Stomach (tissue), 9 donors: Measurements from ENCODE around the gene CRYL1. TPM values are rescaled to one million over a fixed set of nuclear protein-coding genes. Genes with fewer than 3 reads are reported as not detected.

Source experiments
- DNase-seq, 2 donors: peaks; one replicate each; pipeline versions ENCODE4 v3.0.0 to v3.0.0-alpha.2; 2013 to 2019
- H3K27ac ChIP-seq, 5 donors: fragments of 200-600 bp in 4 of 5; sonication (generic) in 4 of 5; one replicate each; pipeline ENCODE4 v1.5.1; 2013 to 2019; ENCODE audit warnings: mild to moderate bottlenecking in 1 of 5, moderate library complexity in 1 of 5
- H3K27me3 ChIP-seq, 3 donors: fragments of 200-600 bp; sonication (generic); one replicate each; pipeline ENCODE4 v1.5.1; 2017 to 2019; ENCODE audit warnings: mixed run types in 1 of 3
- H3K36me3 ChIP-seq, 4 donors: fragments of 200-600 bp; sonication (generic); 1 replicate in 3 of 4; 2 replicates in 1 of 4; pipeline ENCODE4 v1.5.1; 2016 to 2019
- H3K4me1 ChIP-seq, 4 donors: fragments of 200-600 bp; sonication (generic); one replicate each; pipeline ENCODE4 v1.5.1; 2016 to 2019
- H3K4me3 ChIP-seq, 4 donors: fragments of 200-600 bp; sonication (generic) in 3 of 4; one replicate each; pipeline ENCODE4 v1.5.1; 2016 to 2019; ENCODE audit warnings: mild to moderate bottlenecking in 1 of 4
- H3K9me3 ChIP-seq, 4 donors: fragments of 200-600 bp; sonication (generic); one replicate each; pipeline ENCODE4 v1.5.1; 2016 to 2019
- CTCF ChIP-seq, 7 experiments: fragments of 450-650 bp in 4 of 7; fragments of 200-600 bp in 3 of 7; sonication (generic) in 3 of 7; IDR thresholded peaks; one replicate each; pipeline ENCODE4 v1.5.1; 2016 to 2019; ENCODE audit warnings: antibody characterized with exemption in 7 of 7, control low read depth in 2 of 7, mild to moderate bottlenecking in 1 of 7
- EP300 ChIP-seq: sonication (generic); formaldehyde crosslinking; IDR thresholded peaks from one replicate; pipeline ENCODE4 v1.6.1; 2017; ENCODE audit warnings: antibody characterized with exemption
- POLR2A ChIP-seq, 4 donors: fragments of 450-650 bp; IDR thresholded peaks; one replicate each; pipeline ENCODE4 v1.6.1; 2016; ENCODE audit warnings: antibody characterized with exemption in 4 of 4, control low read depth in 2 of 4, mild to moderate bottlenecking in 1 of 4, moderate library complexity in 1 of 4
- POLR2AphosphoS5 ChIP-seq, 3 donors: sonication (generic); formaldehyde crosslinking; IDR thresholded peaks; one replicate each; pipeline ENCODE4 v1.6.1; 2016; ENCODE audit warnings: antibody characterized with exemption in 3 of 3
- WGBS, 5 donors: extraction: QIAGEN DNeasy Blood & Tissue Kit in 3 of 5; methylation state at CpG; one replicate each; pipeline versions ENCODE4 v1.1.5 to v1.1.7; 2013 to 2018; 5-methylcytosine and 5-hydroxymethylcytosine counted together
- intact Hi-C: fragments of 100-400 bp; cut with DNase I; formaldehyde crosslinking; loops from one replicate; pipeline ENCODE4 v1.15.1; 2023; ENCODE audit warnings: low total_unique reads
- polyA plus RNA-seq, 3 donors: library from polyadenylated mRNA; stranded (reverse); fragments of 200-250 nt; gene quantifications; one replicate each; pipeline ENCODE4 v1.2.3, GENCODE V29; 2013
- total RNA-seq, 5 donors: library from RNA; depleted of rRNA; stranded (reverse); fragments of >200 nt; gene quantifications; one replicate each; pipeline versions ENCODE4 v1.1.0 to v1.2.3, GENCODE V29; 2014 to 2016
- donor health status: healthy with polysubstance abuse.
- donor health status: Bipolar disorder and iron deficiency.
- donor health status: healthy.

CRYL1 gene
- total and polyA plus RNA-seq, 8 donors: 11.6 to 112 (median 38.0) TPM

- DNase-seq: no peak
- TF ChIP-seq CTCF (IDR thresholded peaks at IDR 0.05): no peak
- Histone ChIP-seq H3K4me1 (peaks cover 0 to 12% (median 7%) of the 10 kb centered on the region in 4 donors), H3K27ac (no peak overlapping the region), H3K36me3 (no peaks in the 10 kb centered on the region), H3K27me3 (no peaks in the 10 kb centered on the region), H3K4me3 (no peak overlapping the region), H3K9me3 (no peaks in the 10 kb centered on the region)
- 40 to 61% (median 59%) methylated on average over 8 of the region's 8 CpGs for WGBS, 5 donors
- intact Hi-C loops: loop anchor here (10.0 kb wide), 1 partner anchor 430 kb away; no protein-coding TSS in a partner anchor
Measured at GRCh38 chr13:20494656-20495055, 31.0 kb downstream of the CRYL1 start.

GRCh38 chr13:20492641-20493040 lies 33.0 kb downstream of the CRYL1 start:
- DNase-seq: peak in 1 of 2 donors; percentile 48
- H3K36me3 ChIP-seq: peaks cover 0 to 18% (median 13%) of the 10 kb centered on the region in 4 donors
- H3K9me3 ChIP-seq: no peaks in the 10 kb centered on the region
- H3K27me3 ChIP-seq: no peaks in the 10 kb centered on the region
- H3K4me3 ChIP-seq: no peak overlapping the region
- TF ChIP-seq POLR2AphosphoS5 (IDR thresholded peaks at IDR 0.05) (no peak), CTCF (IDR thresholded peaks at IDR 0.05) (peak in 1 of 7 experiments; percentile 12)
- intact Hi-C loops: loop anchor here (10.0 kb wide), 1 partner anchor 432 kb away; no protein-coding TSS in a partner anchor
- WGBS, 5 donors: 54 to 71% (median 62%) methylated on average over 3 of the region's 3 CpGs
- peaks cover 0 to 13% (median 9%) of the 10 kb centered on the region in 4 donors for H3K4me1 ChIP-seq
- no peak overlapping the region for H3K27ac ChIP-seq

GRCh38 chr13:20491926-20492435 lies 33.7 kb downstream of the CRYL1 start:
- no peaks in the 10 kb centered on the region for H3K9me3 ChIP-seq
- no peak for DNase-seq

GRCh38 chr13:20489185-20489820 lies 36.4 kb downstream of the CRYL1 start:
- Histone ChIP-seq H3K36me3 (peaks cover 0 to 27% (median 13%) of the 10 kb centered on the region in 4 donors), H3K27ac (no peak overlapping the region), H3K27me3 (no peaks in the 10 kb centered on the region), H3K4me3 (no peak overlapping the region), H3K4me1 (peaks cover 0 to 10% (median 0%) of the 10 kb centered on the region in 4 donors), H3K9me3 (no peaks in the 10 kb centered on the region)
- peak in 1 of 2 donors; percentile 49 for DNase-seq
- 46 to 92% (median 74%) methylated on average over 2 to 4 of the region's 4 CpGs for WGBS, 5 donors
- TF ChIP-seq CTCF (IDR thresholded peaks at IDR 0.05): peak in 2 of 7 experiments; percentile 14 to 41
- TF ChIP-seq POLR2AphosphoS5 (IDR thresholded peaks at IDR 0.05): no peak
- intact Hi-C loops: loop anchor here (10.0 kb wide), 1 partner anchor 305 kb away; no protein-coding TSS in a partner anchor

More at GRCh38 chr13:20491926-20492435, 33.7 kb downstream of the CRYL1 start:
- H3K27me3 ChIP-seq: no peaks in the 10 kb centered on the region
- H3K36me3 ChIP-seq: peaks cover 0 to 19% (median 13%) of the 10 kb centered on the region in 4 donors
- 47 to 74% (median 64%) methylated on average over 4 of the region's 4 CpGs for WGBS, 5 donors
- H3K4me3 ChIP-seq: no peak overlapping the region
- intact Hi-C loops: loop anchor here (10.0 kb wide), 1 partner anchor 433 kb away; no protein-coding TSS in a partner anchor
- peaks cover 0 to 18% (median 9%) of the 10 kb centered on the region in 4 donors for H3K4me1 ChIP-seq
- TF ChIP-seq EP300 (no peak), POLR2A (IDR thresholded peaks at IDR 0.05) (no peak), CTCF (IDR thresholded peaks at IDR 0.05) (no peak), POLR2AphosphoS5 (IDR thresholded peaks at IDR 0.05) (no peak)
- no peak overlapping the region for H3K27ac ChIP-seq
